Stomach (tissue), 4 donors: ENCODE data around the gene GMDS.

Experiments used
- EP300 ChIP-seq: sonication (generic); formaldehyde crosslinking; IDR thresholded peaks from one replicate; pipeline ENCODE4 v1.6.1; 2017; ENCODE audit warnings: antibody characterized with exemption
- POLR2A ChIP-seq, 4 donors: fragments of 450-650 bp; IDR thresholded peaks; one replicate each; pipeline ENCODE4 v1.6.1; 2016; ENCODE audit warnings: antibody characterized with exemption in 4 of 4, control low read depth in 2 of 4, mild to moderate bottlenecking in 1 of 4, moderate library complexity in 1 of 4
- POLR2AphosphoS5 ChIP-seq, 3 donors: sonication (generic); formaldehyde crosslinking; IDR thresholded peaks; one replicate each; pipeline ENCODE4 v1.6.1; 2016; ENCODE audit warnings: antibody characterized with exemption in 3 of 3
- TF ChIP-seq, protein P1 (sequence below), 7 experiments: fragments of 450-650 bp in 4 of 7; fragments of 200-600 bp in 3 of 7; sonication (generic) in 3 of 7; IDR thresholded peaks; one replicate each; pipeline ENCODE4 v1.5.1; 2016 to 2019; ENCODE audit warnings: antibody characterized with exemption in 7 of 7, control low read depth in 2 of 7, mild to moderate bottlenecking in 1 of 7

DNA sequence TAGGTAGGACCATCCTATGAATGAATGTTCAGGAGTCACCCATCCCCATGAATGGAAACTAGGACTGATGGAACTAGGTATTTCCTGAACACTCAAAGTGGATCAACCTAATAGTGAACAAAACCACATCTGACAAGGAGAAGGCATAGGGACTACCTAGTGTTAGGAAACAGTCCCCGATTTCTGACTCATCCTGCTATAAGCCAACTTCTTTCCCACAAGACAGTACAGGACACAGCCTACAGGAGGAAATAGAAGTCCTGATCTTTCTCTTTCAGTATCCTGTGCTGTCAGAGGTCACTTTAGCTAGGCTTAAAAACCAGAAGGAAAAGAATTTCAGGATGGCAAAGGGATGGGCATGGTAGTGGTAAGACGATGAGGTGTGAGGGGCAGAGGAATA lies 19.5 kb upstream of the GMDS start:
- TF ChIP-seq, protein P1, sequence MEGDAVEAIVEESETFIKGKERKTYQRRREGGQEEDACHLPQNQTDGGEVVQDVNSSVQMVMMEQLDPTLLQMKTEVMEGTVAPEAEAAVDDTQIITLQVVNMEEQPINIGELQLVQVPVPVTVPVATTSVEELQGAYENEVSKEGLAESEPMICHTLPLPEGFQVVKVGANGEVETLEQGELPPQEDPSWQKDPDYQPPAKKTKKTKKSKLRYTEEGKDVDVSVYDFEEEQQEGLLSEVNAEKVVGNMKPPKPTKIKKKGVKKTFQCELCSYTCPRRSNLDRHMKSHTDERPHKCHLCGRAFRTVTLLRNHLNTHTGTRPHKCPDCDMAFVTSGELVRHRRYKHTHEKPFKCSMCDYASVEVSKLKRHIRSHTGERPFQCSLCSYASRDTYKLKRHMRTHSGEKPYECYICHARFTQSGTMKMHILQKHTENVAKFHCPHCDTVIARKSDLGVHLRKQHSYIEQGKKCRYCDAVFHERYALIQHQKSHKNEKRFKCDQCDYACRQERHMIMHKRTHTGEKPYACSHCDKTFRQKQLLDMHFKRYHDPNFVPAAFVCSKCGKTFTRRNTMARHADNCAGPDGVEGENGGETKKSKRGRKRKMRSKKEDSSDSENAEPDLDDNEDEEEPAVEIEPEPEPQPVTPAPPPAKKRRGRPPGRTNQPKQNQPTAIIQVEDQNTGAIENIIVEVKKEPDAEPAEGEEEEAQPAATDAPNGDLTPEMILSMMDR (IDR thresholded peaks at IDR 0.05), result no peak
- TF ChIP-seq POLR2A (IDR thresholded peaks at IDR 0.05) (no peak), POLR2AphosphoS5 (IDR thresholded peaks at IDR 0.05) (no peak), EP300 (no peak)
